A549 (cell line): ENCODE results near the gene CR1L. TPM values are rescaled to one million over a fixed set of nuclear protein-coding genes. Genes with fewer than 3 reads are reported as not detected.
"Not testable (repeated sequence)": the region's sequence is repeated elsewhere in the genome, so short reads cannot be mapped to it uniquely, and the experiment has no call there.

Experiments
- ATAC-seq, 2 experiments: fragments of 200-7000 bp in 1 of 2; fragments of >200 bp in 1 of 2; cut with Nextera tagmentation in 1 of 2; cut with Tn5 transposase in 1 of 2; 3 replicates each; pipeline versions ENCODE4 v1.8.0 to v1.9.1; 2018 to 2020; ENCODE audit warnings: mild to moderate bottlenecking in 1 of 2, moderate library complexity in 1 of 2
- CTCF ChIA-PET: fragments of 300-600 bp; sonication (Branson Sonifier 250); formaldehyde crosslinking; extraction: SDS; loops from one replicate; lab custom pipeline; 2021; ENCODE audit warnings: antibody characterized with exemption, inconsistent platforms; lab: Yijun Ruan, JAX
- POLR2A ChIA-PET: fragments of 350-600 bp; formaldehyde crosslinking; extraction: SDS; loops from one replicate; lab custom pipeline; 2021; ENCODE audit warnings: antibody characterized with exemption, inconsistent platforms; lab: Yijun Ruan, JAX
- DNase-seq, 2 experiments: peaks; one replicate each; pipeline versions ENCODE4 v3.0.0 to v3.0.0-alpha.2; 2011 to 2016; ENCODE audit warnings: low read depth in 1 of 2, low spot score in 1 of 2
- FAIRE-seq: peaks from 2 replicates; lab custom pipeline; 2011; peaks lifted over from hg19 to GRCh38; lab: Jason Lieb, UNC
- H3K27ac ChIP-seq, 2 experiments: fragments of >200 bp; sonication (Bioruptor Twin); formaldehyde crosslinking; 3 replicates each; pipeline ENCODE4 v1.5.1; 2016 to 2017
- H3K4me1 ChIP-seq: fragments of >200 bp; sonication (Bioruptor Twin); formaldehyde crosslinking; 3 replicates; pipeline ENCODE4 v1.6.1; 2016
- H3K4me2 ChIP-seq: fragments of >200 bp; sonication (Bioruptor Twin); formaldehyde crosslinking; 3 replicates; pipeline ENCODE4 v1.6.1; 2016
- H3K4me3 ChIP-seq: fragments of >200 bp; sonication (Bioruptor Twin); formaldehyde crosslinking; 3 replicates; pipeline ENCODE4 v1.5.1; 2016
- H3K9me3 ChIP-seq: fragments of >200 bp; sonication (Bioruptor Twin); formaldehyde crosslinking; 3 replicates; pipeline ENCODE4 v1.6.1; 2016
- CEBPB ChIP-seq, 2 experiments: fragments of >200 bp in 1 of 2; sonication (Bioruptor Twin) in 1 of 2; formaldehyde crosslinking in 1 of 2; IDR thresholded peaks; 2 replicates each; pipeline ENCODE4 v1.6.1; 2012 to 2016
- FOXS1 ChIP-seq: fragments of 250-450 bp; sonication (Bioruptor Pico); IDR thresholded peaks from 2 replicates; pipeline ENCODE4 v1.5.0; 2020; ENCODE audit warnings: mild to moderate bottlenecking, moderate library complexity
- HOXB5 ChIP-seq: fragments of 250-450 bp; sonication (Bioruptor Pico); IDR thresholded peaks from 2 replicates; pipeline ENCODE4 v1.5.0; 2020; ENCODE audit warnings: mild to moderate bottlenecking, moderate library complexity
- JUN ChIP-seq, 2 experiments: fragments of >200 bp; sonication (Bioruptor Twin); formaldehyde crosslinking; IDR thresholded peaks; 2 replicates in 1 of 2; 3 replicates in 1 of 2; pipeline ENCODE4 v1.6.1; 2016 to 2017
- MAZ ChIP-seq: fragments of 150-350 bp; IDR thresholded peaks from 2 replicates; pipeline ENCODE4 v1.6.1; 2014; ENCODE audit warnings: antibody characterized with exemption, low read depth, low read length, borderline replicate concordance
- NPAS2 ChIP-seq: fragments of 250-450 bp; sonication (Bioruptor Pico); IDR thresholded peaks from 2 replicates; pipeline ENCODE4 v1.8.0; 2022; ENCODE audit warnings: mild to moderate bottlenecking, moderate library complexity, borderline replicate concordance
- WGBS: methylation state at CpG from one replicate; pipeline ENCODE4 v1.1.6; 2017; ENCODE audit errors: missing lambda C conversion rate; 5-methylcytosine and 5-hydroxymethylcytosine counted together
- polyA plus RNA-seq, 4 experiments: library from polyadenylated mRNA; depleted of rRNA in 3 of 4; stranded (reverse); fragments of >200 nt; fragmentation: RNase III in 1 of 4; extraction: RNeasy Plus Mini Kit Qiagen cat#74134 plus additional on column Dnase treatment in 1 of 4; gene quantifications; 2 replicates in 3 of 4; 3 replicates in 1 of 4; pipeline ENCODE4 v1.2.3, GENCODE V29; 2011 to 2017
- small RNA-seq, 6 experiments: library from RNA; depleted of rRNA; stranded (forward); fragments of <200 nt; gene quantifications; one replicate each; pipeline ENCODE3, GENCODE V24; 2012
- TF ChIP-seq, protein P1 (sequence below): fragments of >200 bp; sonication (Bioruptor Twin); formaldehyde crosslinking; IDR thresholded peaks from 3 replicates; pipeline ENCODE4 v1.5.1; 2016
- TF ChIP-seq, protein P2 (sequence below): fragments of 150-350 bp; IDR thresholded peaks from 2 replicates; pipeline ENCODE4 v1.6.1; 2014; ENCODE audit warnings: low read depth, mild to moderate bottlenecking, low read length

Gene CR1L
- polyA plus RNA-seq, 2 of the 4 experiments (the other 2 are of a cell fraction), result not detected

DNA sequence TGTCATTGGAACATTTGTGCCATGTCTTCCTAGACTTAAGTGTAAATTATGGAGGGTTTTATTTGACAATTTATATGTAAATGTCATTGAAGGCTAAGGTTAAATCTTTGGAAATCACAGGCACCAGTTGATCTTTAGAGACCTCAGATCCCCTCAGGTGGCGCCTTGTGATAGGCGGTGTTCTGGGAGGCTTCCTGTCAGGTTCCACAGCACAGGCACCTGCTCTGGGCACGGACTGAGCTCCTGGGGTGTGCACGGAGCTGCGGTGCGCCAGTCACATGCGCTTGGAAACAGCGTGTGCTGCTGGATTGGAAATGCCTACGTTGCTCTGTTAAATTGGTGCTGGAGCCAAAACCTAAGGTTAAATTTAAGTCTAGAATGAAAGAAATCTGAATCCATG is 119.0 kb downstream of the CR1L start (continued):
- TF ChIP-seq, protein P1, sequence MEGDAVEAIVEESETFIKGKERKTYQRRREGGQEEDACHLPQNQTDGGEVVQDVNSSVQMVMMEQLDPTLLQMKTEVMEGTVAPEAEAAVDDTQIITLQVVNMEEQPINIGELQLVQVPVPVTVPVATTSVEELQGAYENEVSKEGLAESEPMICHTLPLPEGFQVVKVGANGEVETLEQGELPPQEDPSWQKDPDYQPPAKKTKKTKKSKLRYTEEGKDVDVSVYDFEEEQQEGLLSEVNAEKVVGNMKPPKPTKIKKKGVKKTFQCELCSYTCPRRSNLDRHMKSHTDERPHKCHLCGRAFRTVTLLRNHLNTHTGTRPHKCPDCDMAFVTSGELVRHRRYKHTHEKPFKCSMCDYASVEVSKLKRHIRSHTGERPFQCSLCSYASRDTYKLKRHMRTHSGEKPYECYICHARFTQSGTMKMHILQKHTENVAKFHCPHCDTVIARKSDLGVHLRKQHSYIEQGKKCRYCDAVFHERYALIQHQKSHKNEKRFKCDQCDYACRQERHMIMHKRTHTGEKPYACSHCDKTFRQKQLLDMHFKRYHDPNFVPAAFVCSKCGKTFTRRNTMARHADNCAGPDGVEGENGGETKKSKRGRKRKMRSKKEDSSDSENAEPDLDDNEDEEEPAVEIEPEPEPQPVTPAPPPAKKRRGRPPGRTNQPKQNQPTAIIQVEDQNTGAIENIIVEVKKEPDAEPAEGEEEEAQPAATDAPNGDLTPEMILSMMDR, result no peak
- TF ChIP-seq JUN (IDR thresholded peaks at IDR 0.05), result no peak
- TF ChIP-seq CEBPB (IDR thresholded peaks at IDR 0.05), result no peak
- TF ChIP-seq MAZ, result no peak

DNA sequence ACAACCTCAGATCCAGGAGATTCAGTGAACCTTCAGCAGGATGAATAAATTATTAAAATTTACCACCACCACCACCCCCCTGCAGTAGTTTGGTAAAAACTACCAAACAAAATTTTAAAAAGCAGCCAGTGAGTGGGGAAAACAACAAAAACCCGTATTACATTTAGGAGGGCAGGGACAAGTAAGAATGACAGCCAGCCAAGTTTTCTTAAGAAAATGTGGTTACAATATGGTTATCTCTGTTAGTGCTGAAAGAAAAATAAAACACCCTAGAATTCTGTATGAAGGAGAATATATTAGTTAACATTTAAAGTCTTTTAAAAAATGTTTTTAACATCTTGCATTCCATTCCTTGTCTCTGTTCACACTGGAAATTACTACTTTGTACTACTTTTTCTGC is 121.6 kb downstream of the CR1L start:
- Histone ChIP-seq H3K4me1 (no peaks in the 10 kb centered on the region), H3K9me3 (no peaks in the 10 kb centered on the region), H3K4me2 (no peak overlapping the region), H3K27ac (no peak overlapping the region), H3K4me3 (no peak overlapping the region)
- ChIA-PET CTCF (no interaction called here), POLR2A (no interaction called here)
- no peak for ATAC-seq
- DNase-seq, result no peak
- TF ChIP-seq NPAS2 (CRISPR knock-in tag), result no peak
- no peak for TF ChIP-seq FOXS1 (CRISPR knock-in tag)
- no peak for TF ChIP-seq MAZ
- no peak for TF ChIP-seq HOXB5
- TF ChIP-seq, protein P2, sequence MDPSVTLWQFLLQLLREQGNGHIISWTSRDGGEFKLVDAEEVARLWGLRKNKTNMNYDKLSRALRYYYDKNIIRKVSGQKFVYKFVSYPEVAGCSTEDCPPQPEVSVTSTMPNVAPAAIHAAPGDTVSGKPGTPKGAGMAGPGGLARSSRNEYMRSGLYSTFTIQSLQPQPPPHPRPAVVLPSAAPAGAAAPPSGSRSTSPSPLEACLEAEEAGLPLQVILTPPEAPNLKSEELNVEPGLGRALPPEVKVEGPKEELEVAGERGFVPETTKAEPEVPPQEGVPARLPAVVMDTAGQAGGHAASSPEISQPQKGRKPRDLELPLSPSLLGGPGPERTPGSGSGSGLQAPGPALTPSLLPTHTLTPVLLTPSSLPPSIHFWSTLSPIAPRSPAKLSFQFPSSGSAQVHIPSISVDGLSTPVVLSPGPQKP, result no peak
- no peak for FAIRE-seq
- WGBS, result 83% methylated on average over 1 of the region's 1 CpG

DNA sequence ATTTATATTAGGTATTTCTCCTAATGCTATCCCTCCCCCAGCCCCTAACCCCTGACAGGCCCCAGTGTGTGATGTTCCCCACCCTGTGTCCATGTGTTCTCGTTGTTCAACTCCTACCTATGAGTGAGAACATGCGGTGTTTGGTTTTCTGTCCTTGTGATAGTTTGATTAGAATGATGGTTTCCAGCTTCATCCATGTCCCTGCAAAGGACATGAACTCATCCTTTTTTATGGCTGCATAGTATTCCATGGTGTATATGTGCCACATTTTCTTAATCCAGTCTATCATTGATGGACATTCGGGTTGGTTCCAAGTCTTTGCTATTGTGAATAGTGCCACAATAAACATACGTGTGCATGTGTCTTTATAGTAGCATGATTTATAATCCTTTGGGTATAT is 125.6 kb downstream of the CR1L start:
- 93% methylated on average over 4 of the region's 4 CpGs for WGBS
- CTCF ChIA-PET, H3K4me1 ChIP-seq, H3K4me3 ChIP-seq, H3K27ac ChIP-seq, H3K9me3 ChIP-seq, POLR2A ChIA-PET, FAIRE-seq, ATAC-seq, DNase-seq, H3K4me2 ChIP-seq: not testable (repeated sequence)

Small RNA genes within 50 kb of the gene (small RNA-seq; reads per million reads assigned to genes)
- 0 reads per million in 6 experiments for gene RNA5SP534

Other genes starting within 250 kb of the CR1L start
- not detected in 2 replicates for gene CR2, start 190.8 kb upstream of the CR1L start, polyA plus RNA-seq (2011; rRNA removed)
- not detected in 3 replicates for gene CR2, start 190.8 kb upstream of the CR1L start, polyA plus RNA-seq (2017; fragmentation: RNase III; extraction: RNeasy Plus Mini Kit Qiagen cat#74134 plus additional on column Dnase treatment)
- gene CR1, start 149.0 kb upstream of the CR1L start, polyA plus RNA-seq (2011; rRNA removed), result not detected in 2 replicates
- not detected in 3 replicates for gene CR1, start 149.0 kb upstream of the CR1L start, polyA plus RNA-seq (2017; fragmentation: RNase III; extraction: RNeasy Plus Mini Kit Qiagen cat#74134 plus additional on column Dnase treatment)
- 216 and 239 TPM in 2 replicates for gene CD46, start 106.9 kb downstream of the CR1L start, polyA plus RNA-seq (2011; rRNA removed)
- 123 to 146 TPM (median 142 TPM) in 3 replicates for gene CD46, start 106.9 kb downstream of the CR1L start, polyA plus RNA-seq (2017; fragmentation: RNase III; extraction: RNeasy Plus Mini Kit Qiagen cat#74134 plus additional on column Dnase treatment)